ENCODE measurements around the gene COL9A3.
A peak's percentile ranks its signal among the peaks of the same experiment; 100 is the strongest.

Gene COL9A3

GRCh38 chr20:62816031-62816883 is 593 bp upstream of the COL9A3 start:
- DNase-seq (ENCODE audit: low spot score in 2 of 2): peak in 1 of 2 experiments; percentile 36
- in situ Hi-C loops (cut with MboI; ENCODE audit: low sequenced_read_pairs): no loop called here
- Histone ChIP-seq H3K36me3 (replicated peaks) (peaks cover 18% of the 10 kb centered on the region), H3K9me3 (no peaks in the 10 kb centered on the region), H3K4me3 (peak overlapping the region; percentile 9; the same call in 1 of the 2 replicates), H3K27me3 (ENCODE audit: low read depth) (no peaks in the 10 kb centered on the region), H3K4me1 (peaks cover 3% of the 10 kb centered on the region)

GRCh38 chr20:62817975-62818591 is 1.2 kb downstream of the COL9A3 start:
- no peak overlapping the region for H3K4me3 ChIP-seq
- no peaks in the 10 kb centered on the region for H3K27me3 ChIP-seq (ENCODE audit: low read depth)
- no peaks in the 10 kb centered on the region for H3K9me3 ChIP-seq
- in situ Hi-C loops (cut with MboI; ENCODE audit: low sequenced_read_pairs): no loop called here
- peaks cover 4% of the 10 kb centered on the region; the same call in 1 of the 2 replicates for H3K36me3 ChIP-seq (replicated peaks)
- H3K4me1 ChIP-seq: peaks cover 3% of the 10 kb centered on the region
- DNase-seq (ENCODE audit: low spot score in 2 of 2): no peak

- in situ Hi-C loops (cut with MboI; ENCODE audit: low sequenced_read_pairs): no loop called here
- H3K27me3 ChIP-seq (ENCODE audit: low read depth): no peaks in the 10 kb centered on the region
- peaks cover 3% of the 10 kb centered on the region for H3K4me1 ChIP-seq
These were observed 2.0 kb downstream of the COL9A3 start for GRCh38 chr20:62818592-62819493.

GRCh38 chr20:62819494-62820174 is 2.8 kb downstream of the COL9A3 start:
- no peak overlapping the region for H3K4me3 ChIP-seq
- H3K9me3 ChIP-seq: no peaks in the 10 kb centered on the region
- no peaks in the 10 kb centered on the region for H3K36me3 ChIP-seq (replicated peaks)
- H3K4me1 ChIP-seq: peaks cover 4% of the 10 kb centered on the region
- DNase-seq (ENCODE audit: low spot score in 2 of 2): no peak
- no peaks in the 10 kb centered on the region for H3K27me3 ChIP-seq (ENCODE audit: low read depth)
- in situ Hi-C loops (cut with MboI; ENCODE audit: low sequenced_read_pairs): no loop called here

More at GRCh38 chr20:62818592-62819493, 2.0 kb downstream of the COL9A3 start:
- Histone ChIP-seq H3K4me3 (no peak overlapping the region), H3K9me3 (no peaks in the 10 kb centered on the region), H3K36me3 (replicated peaks) (no peaks in the 10 kb centered on the region; the same call in 1 of the 2 replicates)
- DNase-seq (ENCODE audit: low spot score in 2 of 2): peak in 1 of 2 experiments; percentile 48

DNA sequence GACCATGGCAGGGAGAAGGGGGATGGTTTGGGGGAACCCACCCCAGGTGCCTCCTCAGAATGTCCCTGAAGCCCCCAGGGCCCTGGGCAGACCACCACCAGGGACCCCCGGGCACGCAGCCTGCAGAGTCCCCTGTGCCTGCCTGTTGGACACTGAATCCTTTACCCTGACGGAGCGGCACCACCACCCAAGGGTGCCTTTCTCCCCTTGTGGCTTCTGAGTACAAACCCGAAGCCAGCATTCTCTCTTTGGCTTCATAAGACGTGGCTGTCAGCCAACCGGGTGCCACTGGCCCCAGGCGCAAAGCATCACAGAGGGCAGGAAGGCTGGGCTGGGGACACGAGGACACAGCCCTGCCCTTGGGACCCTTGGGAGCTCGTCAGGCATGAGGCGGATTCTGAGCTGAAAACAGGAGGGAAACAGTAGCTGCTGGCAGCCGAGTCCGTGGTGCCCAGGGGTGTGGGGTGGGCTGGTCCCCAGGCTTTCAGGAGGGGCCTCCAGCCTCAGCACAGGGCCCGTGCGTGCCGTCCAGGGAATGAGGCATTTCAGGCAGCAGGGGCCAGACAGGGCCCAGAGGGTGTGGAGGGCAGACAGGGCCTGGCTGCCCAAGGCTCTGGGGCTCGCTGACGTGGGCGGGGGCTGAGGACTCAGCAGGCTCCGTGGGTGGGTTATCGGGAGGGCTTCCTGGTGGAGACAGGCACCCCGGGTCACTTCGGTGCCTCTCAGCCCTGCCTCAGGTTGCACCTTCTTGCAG is 3.5 kb downstream of the COL9A3 start:
- Histone ChIP-seq H3K4me3 (no peak overlapping the region), H3K27me3 (ENCODE audit: low read depth) (no peaks in the 10 kb centered on the region), H3K9me3 (no peaks in the 10 kb centered on the region), H3K4me1 (peaks cover 6% of the 10 kb centered on the region), H3K36me3 (replicated peaks) (no peaks in the 10 kb centered on the region)
- in situ Hi-C loops (cut with MboI; ENCODE audit: low sequenced_read_pairs): no loop called here
- DNase-seq (ENCODE audit: low spot score in 2 of 2): no peak

DNA sequence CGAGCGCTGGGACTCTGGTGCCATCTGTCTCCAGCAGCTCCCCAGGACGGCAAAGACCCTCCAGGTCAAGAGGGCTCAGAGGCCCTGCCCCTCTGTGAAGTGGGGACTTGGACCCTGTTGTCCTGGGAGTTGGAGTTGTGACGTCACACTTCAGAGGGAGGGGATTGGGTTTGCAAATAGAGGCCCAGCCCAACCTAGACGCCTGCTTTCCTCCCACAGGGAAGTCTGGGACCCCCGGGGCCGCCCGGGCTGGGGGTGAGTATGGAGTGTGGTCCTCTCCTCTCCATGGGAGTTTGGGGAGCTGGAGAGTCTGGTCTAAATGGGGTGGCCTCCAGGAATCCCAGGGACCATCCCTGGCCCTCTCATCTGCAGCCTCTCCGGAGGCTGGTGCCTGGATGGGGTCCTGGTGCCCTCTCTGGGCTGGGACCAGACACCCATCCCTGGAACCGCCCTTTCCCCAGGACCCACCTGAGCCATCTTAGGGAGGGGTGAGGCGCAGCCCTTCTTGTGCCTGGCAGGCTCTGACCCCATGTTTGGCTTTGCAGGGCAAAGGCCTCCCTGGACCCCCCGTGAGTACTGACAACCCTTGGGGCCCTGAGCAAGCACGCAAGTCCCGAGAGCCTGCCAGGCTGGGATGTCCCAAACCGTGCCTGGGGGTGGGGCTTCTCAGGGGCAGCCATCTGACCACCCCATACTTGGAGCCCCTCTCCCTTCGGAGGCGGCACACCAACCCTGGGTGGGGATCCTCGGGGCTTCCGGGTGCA is 4.3 kb downstream of the COL9A3 start:
- DNase-seq (ENCODE audit: low spot score in 2 of 2): no peak
- in situ Hi-C loops (cut with MboI; ENCODE audit: low sequenced_read_pairs): no loop called here
- peaks cover 6% of the 10 kb centered on the region for H3K4me1 ChIP-seq
- no peaks in the 10 kb centered on the region for H3K9me3 ChIP-seq
- H3K27me3 ChIP-seq (ENCODE audit: low read depth): no peaks in the 10 kb centered on the region
- no peak overlapping the region for H3K4me3 ChIP-seq
- no peaks in the 10 kb centered on the region for H3K36me3 ChIP-seq (replicated peaks)

DNA sequence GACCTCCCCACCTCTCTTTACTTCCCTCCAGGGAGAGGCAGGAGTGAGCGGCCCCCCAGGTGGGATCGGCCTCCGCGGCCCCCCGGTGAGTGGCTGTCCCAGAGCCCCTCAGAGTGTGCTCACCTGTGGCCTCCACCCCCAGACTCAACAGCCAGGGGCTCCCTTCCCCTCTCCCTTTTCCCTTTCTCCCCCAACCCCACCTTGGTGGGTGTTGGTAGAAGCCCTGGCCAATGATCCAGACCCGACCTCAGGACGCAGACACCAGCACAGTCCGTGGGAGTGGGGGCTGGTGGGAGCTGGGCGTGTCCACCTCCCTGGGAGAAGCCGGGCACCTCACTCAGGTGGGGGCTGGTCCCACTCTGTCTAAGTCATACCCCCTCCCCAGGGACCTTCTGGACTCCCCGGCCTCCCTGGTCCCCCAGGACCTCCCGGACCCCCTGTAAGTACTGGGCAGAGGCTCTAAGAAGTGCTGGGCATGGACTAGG is 4.9 kb downstream of the COL9A3 start:
- no peaks in the 10 kb centered on the region for H3K27me3 ChIP-seq (ENCODE audit: low read depth)
- DNase-seq (ENCODE audit: low spot score in 2 of 2): no peak
- H3K36me3 ChIP-seq (replicated peaks): no peaks in the 10 kb centered on the region
- no peaks in the 10 kb centered on the region for H3K9me3 ChIP-seq
- peaks cover 3% of the 10 kb centered on the region for H3K4me1 ChIP-seq
- in situ Hi-C loops (cut with MboI; ENCODE audit: low sequenced_read_pairs): no loop called here
- H3K4me3 ChIP-seq: no peak overlapping the region

DNA sequence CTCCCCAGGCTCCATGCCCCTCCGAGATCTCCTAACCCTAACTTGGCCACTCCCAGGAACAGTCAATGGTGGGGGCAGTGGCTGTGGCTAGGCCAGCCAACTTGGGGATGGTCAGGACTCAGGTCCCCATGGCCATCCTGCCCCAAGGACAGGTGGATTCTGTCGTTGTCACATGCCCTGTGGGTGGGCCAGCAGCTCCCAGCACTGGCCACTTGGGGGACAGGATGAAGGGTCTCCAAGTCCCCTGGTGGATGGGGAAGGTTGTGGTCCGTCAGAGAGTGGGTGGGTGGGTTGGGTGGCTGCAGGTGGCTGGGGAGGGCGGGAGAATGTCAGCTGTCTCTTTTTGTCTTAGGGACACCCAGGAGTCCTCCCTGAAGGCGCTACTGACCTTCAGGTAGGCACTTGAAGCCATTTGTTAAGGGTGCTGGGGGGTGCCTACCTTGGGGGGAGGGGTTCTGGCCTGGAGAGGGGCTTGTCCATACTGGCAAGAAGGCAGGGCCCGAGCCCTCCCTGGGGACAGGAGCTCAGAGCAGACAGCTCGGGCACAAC is 5.5 kb downstream of the COL9A3 start:
- H3K4me1 ChIP-seq: peaks cover 3% of the 10 kb centered on the region
- H3K9me3 ChIP-seq: no peaks in the 10 kb centered on the region
- H3K36me3 ChIP-seq (replicated peaks): no peaks in the 10 kb centered on the region
- in situ Hi-C loops (cut with MboI; ENCODE audit: low sequenced_read_pairs): no loop called here
- DNase-seq (ENCODE audit: low spot score in 2 of 2): no peak
- H3K4me3 ChIP-seq: no peak overlapping the region
- H3K27me3 ChIP-seq (ENCODE audit: low read depth): no peaks in the 10 kb centered on the region

DNA sequence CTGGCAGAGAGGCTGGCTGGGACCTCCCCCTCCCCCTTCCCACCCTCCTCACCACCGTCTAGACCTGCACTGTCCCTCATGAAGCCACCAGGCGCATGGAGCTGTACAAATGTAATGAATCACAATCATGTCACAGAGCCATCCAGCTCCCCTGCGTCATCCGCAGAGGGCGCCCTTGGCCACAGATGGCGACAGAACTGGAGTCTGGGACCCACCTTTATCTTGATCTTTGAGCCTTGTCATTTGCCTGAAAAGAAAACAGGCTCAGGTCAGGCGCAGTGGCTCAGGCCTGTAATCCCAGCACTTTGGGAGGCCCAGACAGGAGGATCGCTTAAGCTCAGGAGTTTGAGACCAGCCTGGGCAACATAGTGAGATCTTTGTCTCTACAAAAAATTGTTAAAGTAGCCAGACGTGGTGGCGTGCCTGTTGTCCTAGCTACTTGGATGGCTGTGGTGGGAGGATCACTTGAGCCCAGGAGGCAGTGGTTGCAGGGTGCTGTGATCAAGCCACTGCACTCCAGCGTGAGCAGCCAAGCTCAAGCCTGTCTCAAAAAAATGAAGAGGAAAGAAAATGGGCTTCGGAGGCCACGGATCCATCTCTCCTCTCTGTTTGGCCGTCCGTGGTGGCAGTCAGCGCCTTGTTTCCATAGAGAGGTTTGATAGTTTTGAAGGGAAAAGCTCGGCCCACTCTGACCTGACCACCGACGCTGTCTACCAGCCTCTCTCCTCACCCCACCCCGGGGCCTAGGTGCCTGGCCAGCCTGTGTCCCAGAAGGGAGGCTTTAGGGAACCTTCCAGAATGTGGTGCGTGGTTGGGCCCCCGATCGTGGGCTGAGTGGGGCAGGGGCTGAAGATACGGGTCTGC is 6.2 kb downstream of the COL9A3 start:
- Histone ChIP-seq H3K4me3 (no peak overlapping the region), H3K27me3 (ENCODE audit: low read depth) (no peaks in the 10 kb centered on the region), H3K4me1 (peaks cover 3% of the 10 kb centered on the region), H3K36me3 (replicated peaks) (no peaks in the 10 kb centered on the region), H3K9me3 (no peaks in the 10 kb centered on the region)
- in situ Hi-C loops (cut with MboI; ENCODE audit: low sequenced_read_pairs): no loop called here
- DNase-seq (ENCODE audit: low spot score in 2 of 2): peak; percentile 75 to 82

GRCh38 chr20:62823688-62824475 is 7.0 kb downstream of the COL9A3 start:
- no peaks in the 10 kb centered on the region for H3K27me3 ChIP-seq (ENCODE audit: low read depth)
- DNase-seq (ENCODE audit: low spot score in 2 of 2): no peak
- in situ Hi-C loops (cut with MboI; ENCODE audit: low sequenced_read_pairs): no loop called here
- H3K9me3 ChIP-seq: no peaks in the 10 kb centered on the region
- H3K4me3 ChIP-seq: no peak overlapping the region
- H3K4me1 ChIP-seq: peaks cover 3% of the 10 kb centered on the region
- H3K36me3 ChIP-seq (replicated peaks): no peaks in the 10 kb centered on the region
